Measurements from ENCODE around the gene ADAMTS2.
A peak's percentile ranks its signal among the peaks of the same experiment; 100 is the strongest.

The ADAMTS2 gene

GRCh38 chr5:179264053-179264782 lies 81.0 kb downstream of the ADAMTS2 start:
- no peak overlapping the region for H3K4me3 ChIP-seq (ENCODE audit: low read depth, low read length)
- TF ChIP-seq, protein P1, sequence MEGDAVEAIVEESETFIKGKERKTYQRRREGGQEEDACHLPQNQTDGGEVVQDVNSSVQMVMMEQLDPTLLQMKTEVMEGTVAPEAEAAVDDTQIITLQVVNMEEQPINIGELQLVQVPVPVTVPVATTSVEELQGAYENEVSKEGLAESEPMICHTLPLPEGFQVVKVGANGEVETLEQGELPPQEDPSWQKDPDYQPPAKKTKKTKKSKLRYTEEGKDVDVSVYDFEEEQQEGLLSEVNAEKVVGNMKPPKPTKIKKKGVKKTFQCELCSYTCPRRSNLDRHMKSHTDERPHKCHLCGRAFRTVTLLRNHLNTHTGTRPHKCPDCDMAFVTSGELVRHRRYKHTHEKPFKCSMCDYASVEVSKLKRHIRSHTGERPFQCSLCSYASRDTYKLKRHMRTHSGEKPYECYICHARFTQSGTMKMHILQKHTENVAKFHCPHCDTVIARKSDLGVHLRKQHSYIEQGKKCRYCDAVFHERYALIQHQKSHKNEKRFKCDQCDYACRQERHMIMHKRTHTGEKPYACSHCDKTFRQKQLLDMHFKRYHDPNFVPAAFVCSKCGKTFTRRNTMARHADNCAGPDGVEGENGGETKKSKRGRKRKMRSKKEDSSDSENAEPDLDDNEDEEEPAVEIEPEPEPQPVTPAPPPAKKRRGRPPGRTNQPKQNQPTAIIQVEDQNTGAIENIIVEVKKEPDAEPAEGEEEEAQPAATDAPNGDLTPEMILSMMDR (IDR thresholded peaks at IDR 0.05; ENCODE audit: low read depth, low read length) = no peak

DNA sequence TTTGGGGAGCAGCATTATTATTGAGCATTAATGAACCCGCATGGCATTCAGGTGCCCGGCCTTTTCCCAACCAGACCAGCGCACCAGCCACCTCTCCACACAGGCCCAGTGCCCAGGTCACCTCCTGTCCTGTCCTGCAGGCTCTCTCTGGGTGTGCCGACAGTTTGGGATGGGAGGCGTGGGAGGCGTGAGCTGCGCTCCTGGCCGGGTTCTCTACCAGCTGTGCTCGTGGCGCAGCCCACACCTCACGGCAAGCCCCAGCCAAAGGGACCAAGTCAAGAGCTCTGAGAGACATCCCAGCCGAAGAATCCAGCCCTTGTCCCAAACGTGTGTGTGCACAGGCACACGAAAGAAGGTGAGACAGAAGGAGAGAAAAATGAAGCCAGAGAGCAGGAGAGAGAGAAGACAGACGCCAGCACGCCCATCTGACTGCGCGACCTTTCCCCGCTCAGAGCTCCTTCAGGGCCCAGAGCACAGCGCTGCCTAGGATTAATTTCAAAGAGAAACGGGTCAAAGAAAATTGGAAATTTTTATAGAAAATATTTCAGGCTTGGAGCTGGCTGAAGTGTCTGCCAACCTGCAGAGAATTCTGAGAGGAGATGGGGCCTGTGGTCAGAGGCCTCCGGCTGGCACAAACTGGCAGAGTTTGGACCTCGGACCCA lies 81.7 kb downstream of the ADAMTS2 start:
- TF ChIP-seq, protein P1 (IDR thresholded peaks at IDR 0.05; ENCODE audit: low read depth, low read length) = no peak
- H3K4me3 ChIP-seq (ENCODE audit: low read depth, low read length) = no peak overlapping the region

DNA sequence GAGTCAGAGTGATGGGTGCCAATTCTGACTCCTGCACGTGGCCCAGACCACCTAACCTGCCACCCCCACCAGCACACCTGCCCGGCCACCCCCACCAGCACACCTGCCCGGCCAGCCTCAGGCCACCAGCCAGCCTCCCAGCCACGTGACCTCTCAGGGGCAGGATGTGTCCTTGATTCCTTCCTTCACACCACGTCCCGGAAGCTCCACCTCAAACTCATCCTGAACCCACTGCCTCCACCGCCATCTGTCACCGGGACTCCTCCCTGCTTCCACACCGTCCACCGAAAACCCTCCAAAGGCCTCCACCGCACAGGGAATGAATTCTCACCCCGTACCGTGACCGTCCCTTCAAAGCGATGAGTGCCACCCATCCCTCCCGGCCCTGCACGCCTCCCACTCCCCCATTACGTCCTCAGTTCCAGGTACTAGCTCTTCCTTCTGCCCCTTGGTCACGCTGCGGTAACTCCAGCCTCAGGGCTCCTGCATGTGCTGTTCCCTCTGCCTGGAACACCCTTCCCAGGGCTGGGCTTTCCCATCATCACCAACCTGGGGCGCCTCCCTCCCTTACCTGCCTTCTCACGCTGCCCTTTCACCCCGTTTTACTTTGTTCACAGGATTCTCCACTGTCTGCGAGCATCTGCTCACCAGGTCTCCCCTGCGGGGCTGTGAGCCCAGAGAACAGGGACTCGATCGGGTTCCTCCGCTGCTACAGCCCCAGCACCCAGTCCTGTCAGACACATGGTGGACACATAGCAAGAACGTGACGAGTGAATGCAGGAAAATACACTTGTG lies 82.9 kb downstream of the ADAMTS2 start:
- H3K4me3 ChIP-seq (ENCODE audit: low read depth, low read length) = no peak overlapping the region
- TF ChIP-seq, protein P1 (IDR thresholded peaks at IDR 0.05; ENCODE audit: low read depth, low read length) = no peak

- TF ChIP-seq, protein P1 (IDR thresholded peaks at IDR 0.05; ENCODE audit: low read depth, low read length) = 0 out of 2 replicates have a peak, but pooled peaks have one; percentile 15
- H3K4me3 ChIP-seq (ENCODE audit: low read depth, low read length) = no peak overlapping the region
Measured at GRCh38 chr5:179261301-179262125, 83.7 kb downstream of the ADAMTS2 start.

DNA sequence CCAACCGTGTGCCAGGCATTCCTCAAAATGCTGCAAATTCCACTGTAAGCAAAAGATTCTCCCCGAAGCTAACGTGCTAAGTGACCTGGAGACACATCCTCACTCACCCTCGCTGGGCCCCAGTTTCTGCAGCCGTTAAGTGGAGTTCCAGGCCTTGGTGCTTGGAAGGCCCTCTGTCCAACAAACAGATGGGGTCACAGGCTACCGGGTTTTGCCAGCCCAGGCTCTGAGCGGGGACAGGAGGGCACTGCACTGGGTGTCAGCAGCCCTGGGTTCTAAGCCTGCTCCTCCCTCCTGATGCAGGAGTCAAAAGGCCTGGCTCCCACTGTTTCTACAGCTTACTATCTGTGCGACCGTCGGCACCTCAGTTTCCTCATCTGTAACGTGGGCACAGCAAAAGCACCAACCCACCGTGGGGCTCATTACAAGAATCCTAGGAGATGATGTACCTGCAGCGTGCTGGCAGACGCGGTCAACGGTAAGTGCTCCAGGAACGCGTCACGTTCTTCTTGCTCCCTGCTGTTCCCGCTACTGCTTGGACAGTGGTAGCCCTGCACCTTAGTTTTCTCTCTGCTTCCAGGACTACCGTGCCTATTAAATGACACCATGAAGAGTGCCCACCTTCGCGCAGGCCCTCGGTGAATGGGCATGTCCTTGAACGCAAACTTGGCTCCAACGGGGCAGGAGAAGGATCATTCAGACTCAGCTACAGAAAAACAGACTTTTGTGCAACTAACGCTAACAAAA lies 84.8 kb downstream of the ADAMTS2 start:
- TF ChIP-seq, protein P1 (IDR thresholded peaks at IDR 0.05; ENCODE audit: low read depth, low read length) = no peak
- no peak overlapping the region for H3K4me3 ChIP-seq (ENCODE audit: low read depth, low read length)

DNA sequence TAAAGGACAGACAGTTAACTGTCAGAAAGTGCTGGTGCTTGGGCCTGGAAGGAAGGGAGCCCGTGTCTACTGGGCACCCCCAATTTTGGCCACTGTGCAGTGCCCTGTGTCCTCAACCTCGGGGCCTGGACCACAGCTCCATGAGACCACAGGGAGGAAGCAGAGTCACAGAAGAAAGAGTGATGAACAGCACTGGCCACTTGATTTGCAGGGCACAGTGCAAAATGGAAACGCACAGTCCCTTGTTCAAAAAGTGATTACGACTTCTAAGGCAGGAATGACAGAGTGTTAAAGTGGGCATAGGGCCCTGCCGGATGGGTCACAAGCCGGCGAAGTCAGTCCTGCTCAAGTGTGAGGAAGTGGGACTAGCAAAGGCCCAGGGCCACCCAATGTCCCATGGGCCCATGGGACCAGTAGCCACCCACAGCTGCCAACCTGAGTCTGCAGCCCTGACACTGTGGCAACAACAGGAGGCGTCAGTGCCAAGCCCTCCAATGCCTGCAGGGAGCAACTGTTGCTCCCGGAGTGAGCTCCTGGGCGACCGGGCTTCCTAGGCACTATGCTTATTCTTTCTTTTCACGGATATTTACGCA lies 85.4 kb downstream of the ADAMTS2 start:
- no peak overlapping the region for H3K4me3 ChIP-seq (ENCODE audit: low read depth, low read length)
- TF ChIP-seq, protein P1 (IDR thresholded peaks at IDR 0.05; ENCODE audit: low read depth, low read length) = no peak

All from WI38 (cell line).